Right renal pelvis (tissue), 4 donors: ENCODE results near the gene GNG13. TPM values are rescaled to one million over a fixed set of nuclear protein-coding genes. Genes with fewer than 3 reads are reported as not detected.

Experiments used
- polyA plus RNA-seq, 4 donors: library from polyadenylated mRNA; unstranded; fragments of 120-200 nt; gene quantifications; one replicate each; pipeline ENCODE4 v1.2.1, GENCODE V29; 2013; ENCODE audit not compliant: insufficient read length in 4 of 4

GNG13 gene
- polyA plus RNA-seq, 4 donors: 0.18 to 0.37 (median 0.36) TPM; not detected in 1

Other genes starting within 250 kb of the GNG13 start
- gene PRR35, start 240.3 kb downstream of the GNG13 start, polyA plus RNA-seq: 10 to 100 TPM; 10.5 to 18.4 (median 11.0) TPM
- gene NHLRC4, start 233.7 kb downstream of the GNG13 start, polyA plus RNA-seq: 1 to 10 TPM; 7.2 to 9.9 (median 8.0) TPM
- 10 to 100 TPM; 54.7 to 75.4 (median 65.0) TPM for gene PIGQ, start 230.8 kb downstream of the GNG13 start, polyA plus RNA-seq
- gene RAB40C, start 210.7 kb downstream of the GNG13 start, polyA plus RNA-seq: 10 to 100 TPM; 17.1 to 28.6 (median 19.9) TPM
- 1 to 10 TPM; 1.4 to 2.8 (median 1.7) TPM for gene WFIKKN1, start 169.7 kb downstream of the GNG13 start, polyA plus RNA-seq
- 10 to 100 TPM; 46.8 to 75.5 (median 51.3) TPM for gene METTL26, start 164.4 kb downstream of the GNG13 start, polyA plus RNA-seq
- gene MCRIP2, start 158.9 kb downstream of the GNG13 start, polyA plus RNA-seq: 10 to 100 TPM; 15.4 to 28.0 (median 17.3) TPM
- gene WDR90, start 151.4 kb downstream of the GNG13 start, polyA plus RNA-seq: 10 to 100 TPM; 28.1 to 49.7 (median 37.7) TPM
- gene RHOT2, start 132.6 kb downstream of the GNG13 start, polyA plus RNA-seq: 100 to 1,000 TPM in 1 of 4 donors, 10 to 100 TPM in 3; 70.5 to 111 (median 77.6) TPM
- gene RHBDL1, start 125.1 kb downstream of the GNG13 start, polyA plus RNA-seq: 1 to 10 TPM in 3 of 4 donors, under 1 TPM in 1; 0.91 to 2.7 (median 1.8) TPM
- 100 to 1,000 TPM in 3 of 4 donors, 10 to 100 TPM in 1; 93.2 to 138 (median 122) TPM for gene STUB1, start 120.3 kb downstream of the GNG13 start, polyA plus RNA-seq
- 10 to 100 TPM; 64.4 to 85.4 (median 66.1) TPM for gene JMJD8, start 116.4 kb downstream of the GNG13 start, polyA plus RNA-seq
- gene WDR24, start 110.3 kb downstream of the GNG13 start, polyA plus RNA-seq: 10 to 100 TPM in 3 of 4 donors, 1 to 10 TPM in 1; 10.0 to 14.0 (median 10.8) TPM
- 1 to 10 TPM in 3 of 4 donors, under 1 TPM in 1; 0.79 to 1.8 (median 1.2) TPM for gene FBXL16, start 94.9 kb downstream of the GNG13 start, polyA plus RNA-seq
- gene METRN, start 85.6 kb downstream of the GNG13 start, polyA plus RNA-seq: 10 to 100 TPM in 1 of 4 donors, 1 to 10 TPM in 3; 5.8 to 17.0 (median 9.3) TPM
- 10 to 100 TPM; 13.5 to 27.8 (median 14.4) TPM for gene ANTKMT, start 79.6 kb downstream of the GNG13 start, polyA plus RNA-seq
- 1 to 10 TPM; 1.1 to 3.6 (median 1.8) TPM for gene CCDC78, start 74.3 kb downstream of the GNG13 start, polyA plus RNA-seq
- gene HAGHL, start 73.6 kb downstream of the GNG13 start, polyA plus RNA-seq: 1 to 10 TPM; 3.1 to 7.3 (median 3.2) TPM
- gene CIAO3, start 59.7 kb downstream of the GNG13 start, polyA plus RNA-seq: 10 to 100 TPM; 21.0 to 28.5 (median 25.2) TPM
- 10 to 100 TPM; 11.4 to 33.7 (median 22.2) TPM for gene MSLN, start 40.0 kb downstream of the GNG13 start, polyA plus RNA-seq
- gene RPUSD1, start 12.4 kb downstream of the GNG13 start, polyA plus RNA-seq: 10 to 100 TPM; 10.6 to 21.7 (median 12.0) TPM
- gene CHTF18, start 12.1 kb downstream of the GNG13 start, polyA plus RNA-seq: 10 to 100 TPM; 23.3 to 33.3 (median 25.9) TPM
- 10 to 100 TPM; 14.2 to 19.9 (median 16.9) TPM for gene LMF1, start 170.2 kb upstream of the GNG13 start, polyA plus RNA-seq
- 1 to 10 TPM; 2.6 to 5.7 (median 4.0) TPM for gene SOX8, start 181.0 kb upstream of the GNG13 start, polyA plus RNA-seq